K562 (cell line): ENCODE data around the gene PKP1.

ENCODE experiments used
- RBM15 ChIP-seq: fragments of 200-400 bp; formaldehyde crosslinking; IDR thresholded peaks from 2 replicates; pipeline ENCODE4 v1.6.1; 2018; ENCODE audit warnings: mild to moderate bottlenecking, low read length, moderate library complexity; ENCODE audit not compliant: insufficient read depth
- SREBF2 ChIP-seq: sonication (generic); formaldehyde crosslinking; IDR thresholded peaks from 2 replicates; pipeline ENCODE4 v1.4.0; 2020; ENCODE audit warnings: mild to moderate bottlenecking, missing genetic modification reagents
- TRIM24 ChIP-seq, 2 experiments: fragments of 450-650 bp; IDR thresholded peaks; 2 replicates each; pipeline ENCODE4 v1.6.1; 2016
- ZFP1 ChIP-seq: fragments of 450-650 bp; formaldehyde crosslinking; IDR thresholded peaks from 2 replicates; pipeline ENCODE4 v1.4.0; 2020; ENCODE audit warnings: mild to moderate bottlenecking, mixed read lengths
- ZNF707 ChIP-seq: fragments of 250-450 bp; sonication (Bioruptor Pico); conservative IDR thresholded peaks from 2 replicates; pipeline ENCODE4 v1.8.0; 2022; ENCODE audit warnings: inconsistent platforms, mild to moderate bottlenecking, moderate library complexity

- TF ChIP-seq TRIM24 (IDR thresholded peaks at IDR 0.05) (no peak), RBM15 (no peak), ZNF707 (CRISPR knock-in tag) (no peak), SREBF2 (no peak), ZFP1 (no peak)
Observed at GRCh38 chr1:201351617-201352016, 68.3 kb downstream of the PKP1 start.
